KOPT-K1 (cell line): ENCODE data around the gene KANTR.

Experiments used
- H3K27ac ChIP-seq: fragments of 200-600 bp; sonication (generic); 2 replicates; pipeline ENCODE4 v1.5.1; 2016; ENCODE audit warnings: antibody characterized with exemption, mild to moderate bottlenecking, low read depth, low read length; ENCODE audit not compliant: poor library complexity, severe bottlenecking
- H3K36me3 ChIP-seq: fragments of 200-600 bp; sonication (generic); 2 replicates; pipeline ENCODE4 v1.5.1; 2017; ENCODE audit warnings: antibody characterized with exemption, mild to moderate bottlenecking, low read length, moderate library complexity; ENCODE audit not compliant: insufficient read depth
- H3K9me3 ChIP-seq: fragments of 200-600 bp; sonication (generic); 2 replicates; pipeline ENCODE4 v1.5.1; 2017; ENCODE audit warnings: antibody characterized with exemption, low read length, mild to moderate bottlenecking; ENCODE audit not compliant: insufficient read depth, poor library complexity, severe bottlenecking

Gene KANTR, protein sequence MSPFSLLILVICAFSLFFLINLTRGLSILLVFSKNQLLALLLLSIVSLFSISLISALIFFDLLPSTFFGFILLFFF

DNA sequence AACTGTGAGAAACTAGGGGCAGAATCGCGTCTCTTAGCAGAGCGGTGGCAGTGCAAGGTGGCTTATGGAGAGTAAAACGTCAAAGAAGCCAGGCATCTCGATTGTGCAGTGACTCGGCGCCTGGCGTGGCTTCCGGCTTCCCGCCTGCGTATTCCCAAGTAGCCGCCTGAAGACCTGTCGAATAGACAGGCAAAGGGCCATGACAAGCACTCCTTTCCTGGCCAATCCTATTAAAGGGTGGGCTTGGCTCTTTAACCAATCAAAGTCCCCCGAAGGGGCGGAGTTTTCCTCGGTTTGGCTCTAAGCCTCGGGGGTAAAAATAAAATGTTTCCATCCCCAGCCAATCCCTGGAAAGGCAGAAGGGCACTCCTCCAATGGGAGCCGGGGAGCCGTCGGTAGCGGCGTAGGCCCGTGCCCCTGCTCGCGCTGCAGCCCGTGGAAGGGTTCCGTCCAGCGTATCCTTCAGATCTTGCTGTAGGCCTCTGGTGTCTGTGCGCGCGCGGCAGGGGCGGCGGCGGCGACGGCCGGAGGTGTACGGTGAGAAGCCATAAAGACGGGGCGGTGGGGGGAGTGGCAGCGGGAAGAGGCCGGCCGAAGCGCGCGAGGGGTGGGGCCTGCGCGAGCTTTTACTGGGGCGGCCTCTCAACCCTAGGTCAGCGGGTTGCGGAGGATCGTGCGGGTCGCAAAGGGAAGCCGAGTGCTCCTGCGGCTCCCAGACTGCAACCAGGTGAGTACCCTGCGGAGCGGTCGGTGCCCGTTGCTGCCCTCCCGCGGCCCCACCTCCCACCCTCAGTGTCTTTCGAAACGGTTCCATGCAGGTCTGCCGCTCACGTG lies at the start of gene KANTR:
Gene KANTR (plus strand): TSS at position 395 of the 834 bp plus-strand sequence. CDS start 30,131 bp downstream, outside the sequence.
- Histone ChIP-seq H3K36me3 (peaks cover under 1% of the 10 kb centered on the region; the same call in 1 of the 2 replicates), H3K27ac (peak within 1 kb of the TSS; percentile 65), H3K9me3 (no peaks in the 10 kb centered on the region)

DNA sequence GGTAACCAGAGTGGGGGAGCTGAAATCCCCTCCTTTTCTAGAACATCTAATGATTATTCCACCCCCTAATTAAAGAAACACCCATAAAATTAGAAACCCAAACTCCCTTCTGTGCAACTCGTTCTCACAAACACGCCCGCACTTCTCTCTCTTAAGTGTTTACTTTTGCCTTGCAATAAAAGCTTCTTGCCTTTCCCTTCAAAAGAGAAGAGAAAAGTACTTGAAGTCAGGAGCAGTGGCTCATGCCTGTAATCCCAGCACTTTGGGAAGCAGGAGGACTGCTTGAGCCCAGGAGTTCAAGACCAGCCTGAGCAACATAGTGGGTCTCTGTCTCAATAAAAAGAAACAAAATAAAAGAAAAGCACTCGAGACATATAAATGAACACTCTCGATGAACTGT lies 48.9 kb upstream of the KANTR start:
- H3K36me3 ChIP-seq = no peaks in the 10 kb centered on the region
- H3K9me3 ChIP-seq = no peaks in the 10 kb centered on the region
- no peak overlapping the region for H3K27ac ChIP-seq

DNA sequence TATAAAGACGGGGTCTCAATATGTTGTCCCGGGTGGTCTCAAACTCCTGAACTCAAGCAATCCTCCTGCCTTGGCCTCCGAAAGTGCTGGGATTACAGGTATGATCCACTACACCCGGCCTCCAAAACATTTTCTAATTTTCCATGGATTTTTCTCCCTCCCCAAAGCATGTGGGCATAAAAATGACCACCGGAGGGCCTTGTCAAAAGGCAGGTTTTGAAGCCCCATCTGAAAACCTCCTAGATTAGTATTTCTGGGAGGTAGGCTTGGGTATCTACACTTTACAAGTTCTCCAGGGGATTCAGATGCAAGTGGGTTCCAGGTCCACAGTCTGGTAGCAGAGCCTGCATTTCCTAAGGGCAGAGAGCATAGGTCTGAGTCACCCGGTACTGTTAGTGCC lies 46.7 kb upstream of the KANTR start:
- Histone ChIP-seq H3K9me3 (no peaks in the 10 kb centered on the region), H3K36me3 (no peaks in the 10 kb centered on the region), H3K27ac (no peak overlapping the region)

DNA sequence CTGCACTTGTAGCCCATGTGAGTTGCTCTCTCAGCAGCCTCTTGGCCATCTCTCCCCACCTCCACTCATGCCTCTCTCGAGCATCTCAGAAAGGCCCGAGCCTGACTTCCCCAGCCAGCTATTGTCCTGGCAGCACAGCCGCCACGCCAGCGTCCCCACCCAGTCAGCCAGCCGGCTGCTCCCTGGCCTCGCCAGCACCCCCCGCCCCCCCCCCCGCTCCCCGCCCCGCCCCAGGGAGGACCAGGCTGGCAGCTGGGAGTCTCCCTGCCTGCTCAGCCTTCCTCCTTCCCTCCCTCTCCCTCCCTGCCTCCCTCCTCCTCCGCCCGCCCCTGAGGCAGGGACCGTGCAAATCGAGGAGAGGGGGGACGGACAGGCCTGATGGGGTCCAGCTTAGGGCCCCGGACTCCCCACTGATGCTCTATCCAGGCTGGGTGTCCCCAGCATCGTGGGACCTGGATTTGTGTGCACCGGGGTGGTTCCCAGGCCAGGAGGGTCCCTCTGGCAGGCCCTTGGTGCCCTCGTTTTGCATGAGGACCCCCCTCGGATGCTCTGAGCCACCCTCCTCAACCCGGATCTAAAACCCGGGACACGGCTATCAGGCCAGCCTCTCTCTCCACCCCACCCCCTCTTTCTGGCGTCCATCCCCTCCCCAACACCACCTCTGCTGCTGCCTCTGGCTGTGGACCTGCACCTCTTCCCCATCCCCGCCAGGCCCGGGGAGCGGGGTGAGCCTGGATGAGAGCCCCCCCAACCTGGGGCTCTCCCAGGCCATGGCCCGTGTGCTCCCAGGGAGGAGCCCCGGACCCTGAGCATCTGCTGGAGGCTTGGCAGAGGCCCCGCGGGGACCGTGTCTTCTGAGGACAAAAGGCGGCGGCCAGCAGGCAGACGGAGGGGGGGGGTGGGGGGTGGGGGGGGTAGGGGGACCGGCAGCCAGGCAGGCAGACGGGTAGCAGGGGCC lies 45.5 kb upstream of the KANTR start, which contains the start of gene GPR173:
Gene GPR173 (plus strand): TSS at position 621 of the 958 bp plus-strand sequence. CDS start 27,833 bp downstream, outside the sequence.
- Histone ChIP-seq H3K27ac (no peak within 1 kb of the TSS), H3K36me3 (no peaks in the 10 kb centered on the region), H3K9me3 (no peaks in the 10 kb centered on the region)

DNA sequence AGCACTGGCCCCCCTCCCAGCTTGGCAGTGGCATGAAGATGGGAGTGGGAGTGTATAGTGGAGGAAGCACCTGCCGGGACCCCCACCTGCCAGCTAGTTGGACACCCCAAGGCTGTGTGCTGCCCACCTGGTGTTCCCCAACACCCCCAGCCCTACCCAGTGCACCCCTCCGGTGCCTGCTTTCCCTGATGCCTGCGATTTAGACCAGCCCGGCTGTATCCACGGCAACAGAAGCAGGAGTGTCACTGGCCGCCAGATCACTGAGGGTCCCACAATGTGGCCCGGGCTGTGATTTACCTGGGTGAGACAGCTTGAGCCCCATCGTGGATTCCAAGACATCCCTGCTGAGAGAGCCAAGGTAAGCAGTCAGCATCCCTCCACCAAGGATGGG lies 44.8 kb upstream of the KANTR start:
- H3K27ac ChIP-seq = no peak overlapping the region
- no peaks in the 10 kb centered on the region for H3K36me3 ChIP-seq
- no peaks in the 10 kb centered on the region for H3K9me3 ChIP-seq

DNA sequence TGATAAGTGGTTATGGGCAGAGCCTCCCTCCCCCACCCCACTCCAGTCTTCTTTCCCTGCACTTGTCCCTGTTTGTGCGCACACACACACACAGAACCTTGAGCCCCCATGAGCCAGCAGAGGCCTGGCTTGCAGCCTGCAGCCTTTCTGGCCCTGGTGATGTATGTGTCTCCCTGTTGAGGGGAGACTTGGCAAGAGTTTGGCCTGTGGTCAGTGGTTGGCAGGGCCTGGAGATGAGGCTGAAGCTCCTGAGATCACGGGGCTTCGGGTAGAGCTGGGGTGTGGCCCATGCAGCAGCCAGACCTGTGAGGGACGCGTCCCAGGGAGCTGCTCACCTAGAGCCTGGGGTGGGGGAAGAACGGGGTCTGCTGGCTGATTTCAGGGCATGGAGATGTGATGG lies 43.1 kb upstream of the KANTR start:
- H3K36me3 ChIP-seq = no peaks in the 10 kb centered on the region
- no peaks in the 10 kb centered on the region for H3K9me3 ChIP-seq

DNA sequence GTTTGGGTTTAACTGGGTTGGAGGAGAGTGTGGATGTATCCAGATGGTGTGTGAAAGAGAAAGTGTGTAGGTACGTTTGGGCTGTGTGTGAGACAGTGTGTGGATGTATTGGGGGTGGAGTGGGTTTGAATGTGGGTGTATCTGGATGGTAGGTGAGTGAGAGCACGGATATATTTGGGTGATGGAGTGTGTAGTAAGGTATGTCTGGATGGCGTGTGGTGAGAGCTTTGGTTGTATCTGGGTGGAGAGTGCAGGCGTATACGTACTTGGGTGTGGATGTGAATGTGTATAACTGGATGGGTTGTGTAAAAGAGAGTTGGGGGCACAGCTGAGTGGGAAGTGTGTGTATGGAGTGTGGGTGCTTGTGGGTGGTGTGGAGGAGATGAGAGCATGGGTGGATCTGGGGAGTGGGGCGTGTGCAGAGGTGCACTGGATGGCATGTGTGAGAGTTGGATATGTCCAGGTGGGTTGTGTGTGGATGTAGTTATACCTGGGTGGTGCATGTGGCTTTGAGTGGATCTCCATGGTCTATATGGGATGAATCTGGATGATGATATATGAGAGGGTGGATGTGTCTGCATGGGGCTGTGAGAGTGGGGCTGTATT lies 38.6 kb upstream of the KANTR start:
- Histone ChIP-seq H3K27ac (no peak overlapping the region), H3K36me3 (no peaks in the 10 kb centered on the region), H3K9me3 (no peaks in the 10 kb centered on the region)

More for the DNA sequence above, 43.1 kb upstream of the KANTR start:
- no peak overlapping the region for H3K27ac ChIP-seq

DNA sequence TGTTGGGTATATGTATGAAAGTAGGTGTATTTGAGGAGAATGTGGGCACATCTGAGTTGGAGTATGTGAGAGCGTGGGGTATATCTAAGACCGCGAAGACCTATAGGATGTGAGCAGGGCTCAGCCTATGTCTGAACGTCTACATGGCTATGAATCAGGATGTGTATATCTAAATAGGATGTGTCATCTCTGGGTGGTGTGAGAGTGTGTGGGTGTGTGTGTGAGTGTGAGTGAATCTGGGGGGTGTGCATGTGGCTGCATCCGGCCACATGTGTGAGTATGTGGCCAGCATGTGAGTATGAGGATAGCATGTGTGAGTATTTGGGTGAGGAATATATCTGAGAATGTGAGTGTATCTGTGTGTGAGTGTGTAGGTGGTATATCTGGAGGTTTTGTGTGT lies 37.6 kb upstream of the KANTR start:
- Histone ChIP-seq H3K36me3 (no peaks in the 10 kb centered on the region), H3K9me3 (no peaks in the 10 kb centered on the region), H3K27ac (no peak overlapping the region)

DNA sequence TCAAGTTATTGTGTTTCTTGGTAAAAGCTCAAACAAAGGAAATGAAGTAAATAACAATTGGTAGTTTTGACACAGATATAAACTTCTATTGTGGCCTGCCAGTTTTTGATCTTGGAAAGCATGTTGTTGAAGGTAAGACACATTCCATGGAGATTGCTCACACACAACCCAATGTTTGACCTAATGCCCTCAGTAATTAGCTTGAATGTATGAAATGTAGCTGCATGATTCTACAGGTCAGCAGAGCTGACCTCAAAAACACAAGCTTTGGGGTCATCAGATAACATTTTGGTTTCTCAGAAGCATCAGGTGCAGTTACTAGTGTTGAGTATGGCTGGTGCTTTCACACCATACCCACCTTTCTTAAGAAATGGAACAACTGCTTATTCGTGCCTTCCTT lies 28.8 kb upstream of the KANTR start:
- no peaks in the 10 kb centered on the region for H3K36me3 ChIP-seq
- H3K9me3 ChIP-seq = no peaks in the 10 kb centered on the region
- no peak overlapping the region for H3K27ac ChIP-seq

DNA sequence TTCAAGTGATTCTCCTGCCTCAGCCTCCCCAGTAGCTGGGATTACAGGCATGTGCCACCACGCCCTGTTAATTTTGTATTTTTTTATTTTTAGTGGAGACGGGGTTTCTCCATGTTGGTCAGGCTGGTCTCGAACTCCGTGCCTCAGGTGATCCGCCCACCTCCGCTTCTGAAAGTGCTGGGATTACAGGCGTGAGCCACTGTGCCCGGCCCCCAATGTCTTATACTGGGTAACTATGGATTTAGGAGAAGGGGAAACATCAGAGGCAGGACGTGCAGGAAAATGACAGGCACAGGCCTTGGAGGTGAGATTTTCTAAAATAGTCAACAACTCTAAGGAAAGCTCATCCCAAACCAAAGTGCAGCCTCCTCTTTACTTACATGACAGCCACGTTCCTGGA lies 22.9 kb upstream of the KANTR start:
- Histone ChIP-seq H3K27ac (no peak overlapping the region), H3K9me3 (no peaks in the 10 kb centered on the region), H3K36me3 (no peaks in the 10 kb centered on the region)

DNA sequence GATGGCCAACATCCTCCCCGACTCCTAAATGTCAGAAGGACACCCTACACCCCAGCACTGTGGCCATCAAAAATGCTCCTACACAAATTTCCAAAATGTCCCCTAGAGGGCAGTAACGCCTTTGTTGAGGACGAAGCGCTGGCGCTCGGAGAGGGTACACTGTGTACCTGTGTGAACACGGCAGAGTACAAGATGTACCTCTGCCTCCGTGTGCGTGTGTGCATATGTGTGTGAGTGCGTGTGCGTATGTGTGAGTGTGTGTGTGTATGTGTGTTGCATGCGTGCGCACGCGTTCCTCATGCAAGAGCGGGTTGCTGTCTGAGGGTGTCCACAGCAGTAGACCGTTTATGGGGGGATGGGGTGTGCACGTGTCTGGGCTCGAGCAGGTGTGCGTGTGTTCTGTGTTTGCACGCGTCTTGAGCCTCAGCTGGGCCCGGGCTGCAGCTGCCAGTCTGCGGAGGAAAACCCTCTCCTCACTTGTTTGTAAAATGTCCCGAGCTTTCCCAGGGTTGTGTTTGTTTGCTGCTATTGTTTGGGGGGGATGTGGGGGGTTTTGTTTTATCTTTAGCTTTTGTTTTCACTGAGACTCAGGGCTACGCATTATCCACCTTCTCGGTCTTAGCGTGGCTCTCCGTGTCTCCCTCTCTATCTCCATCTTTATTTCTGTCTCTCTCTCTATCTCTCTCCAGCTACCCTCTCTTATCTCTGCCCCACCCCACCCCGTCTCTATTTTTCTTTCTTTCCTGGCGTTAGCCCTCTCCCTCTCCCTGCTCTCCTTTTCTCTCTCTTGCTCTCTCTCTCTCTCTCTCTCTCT lies 22.1 kb upstream of the KANTR start:
- peak overlapping the region; percentile 33 for H3K27ac ChIP-seq

DNA sequence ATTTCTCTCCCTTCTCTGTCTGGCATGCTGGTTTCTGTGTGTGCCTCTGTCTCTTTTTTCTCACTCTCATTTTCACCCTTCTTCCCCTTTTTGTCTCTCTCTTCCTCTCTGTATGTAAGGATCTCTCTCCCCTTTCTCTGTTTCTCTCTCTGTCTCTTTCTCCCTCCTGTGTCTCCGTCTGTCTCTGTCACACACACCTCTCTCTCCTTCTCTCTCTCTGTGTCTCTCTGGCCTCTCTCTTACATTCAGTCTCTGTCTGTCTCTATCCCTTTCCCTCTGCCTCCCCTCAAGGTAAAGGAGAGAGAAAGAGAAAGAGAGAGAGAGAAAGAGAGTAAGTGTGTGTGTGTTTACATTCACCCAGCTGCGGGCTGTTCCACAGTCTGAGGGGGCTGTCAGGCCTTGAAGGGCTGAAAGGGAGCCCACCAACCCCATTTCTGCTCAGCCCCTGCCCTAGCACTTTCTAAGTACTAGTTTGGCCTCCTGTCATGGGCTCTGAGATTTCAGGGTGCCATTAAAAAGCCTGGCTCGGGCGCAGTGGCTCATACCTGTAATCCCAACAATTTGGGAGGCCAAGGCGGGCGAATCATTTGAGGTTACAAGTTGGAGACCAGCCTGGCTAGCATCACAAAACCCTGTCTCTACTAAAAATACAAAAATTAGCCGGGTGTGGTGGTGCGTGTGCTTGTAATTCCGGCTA lies 21.4 kb upstream of the KANTR start:
- Histone ChIP-seq H3K36me3 (no peaks in the 10 kb centered on the region), H3K9me3 (no peaks in the 10 kb centered on the region), H3K27ac (peak overlapping the region; percentile 33)

More for the DNA sequence above, 22.1 kb upstream of the KANTR start:
- no peaks in the 10 kb centered on the region for H3K9me3 ChIP-seq
- H3K36me3 ChIP-seq = no peaks in the 10 kb centered on the region

DNA sequence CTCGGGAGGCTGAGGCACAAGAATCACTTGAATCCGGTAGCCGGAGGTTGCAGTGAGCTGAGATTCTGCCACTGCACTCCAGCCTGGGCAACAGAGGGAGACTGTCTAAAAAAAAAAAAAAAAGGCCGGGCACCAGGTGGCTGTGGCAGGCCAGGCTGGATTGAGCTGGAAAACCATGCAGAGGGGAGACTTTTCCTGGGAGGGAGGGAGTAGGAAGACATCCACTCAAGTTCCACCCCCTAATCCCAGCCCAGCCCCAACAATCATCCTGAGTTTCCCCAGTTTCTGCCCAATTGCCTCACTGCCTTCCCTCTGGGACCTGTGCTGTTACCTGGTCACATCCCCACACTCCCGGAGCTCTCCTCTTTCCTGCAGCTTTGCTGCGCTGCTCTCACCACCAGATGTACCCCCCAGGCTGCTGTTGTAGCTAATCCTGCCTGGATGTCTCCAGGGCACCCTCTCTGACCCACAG lies 20.8 kb upstream of the KANTR start:
- Histone ChIP-seq H3K36me3 (no peaks in the 10 kb centered on the region), H3K9me3 (no peaks in the 10 kb centered on the region), H3K27ac (no peak overlapping the region)
